B cell (primary cell): ENCODE results near the gene TAF1A. TPM values are rescaled to one million over a fixed set of nuclear protein-coding genes. Genes with fewer than 3 reads are reported as not detected.

Experiments
- ATAC-seq: fragments of 200-7000 bp; cut with Tn5 transposase; one replicate; pipeline ENCODE4 v1.10.0; 2021; ENCODE audit warnings: low read depth, mild to moderate bottlenecking, moderate number of reproducible peaks, moderate library complexity
- CTCF ChIA-PET: fragments of 350-600 bp; sonication (Branson Sonifier 250); formaldehyde crosslinking; loops from one replicate; lab custom pipeline; 2021; ENCODE audit warnings: antibody characterized with exemption, inconsistent platforms; lab: Charles Lee
- POLR2A ChIA-PET: fragments of 350-600 bp; sonication (Branson Sonifier 250); formaldehyde crosslinking; loops from one replicate; lab custom pipeline; 2021; ENCODE audit warnings: antibody characterized with exemption; lab: Charles Lee
- DNase-seq: peaks from one replicate; pipeline ENCODE4 v3.0.0; 2013
- H2AFZ ChIP-seq: 2 replicates; pipeline ENCODE4 v1.6.1; 2012; ENCODE audit warnings: mild to moderate bottlenecking, low read depth, low read length; ENCODE audit not compliant: insufficient read depth, poor library complexity, severe bottlenecking
- H3K27ac ChIP-seq, 2 donors: 1 replicate in 1 of 2; 2 replicates in 1 of 2; pipeline ENCODE4 v1.5.1; 2012 to 2013; ENCODE audit warnings: low read length in 2 of 2, mild to moderate bottlenecking in 2 of 2, moderate library complexity in 1 of 2
- H3K27me3 ChIP-seq, 4 experiments: fragments of 200-600 bp in 1 of 4; sonication (generic) in 1 of 4; replicated peaks in 1 of 4; 1 replicate in 2 of 4; 2 replicates in 2 of 4; pipeline versions ENCODE4 v1.6.1 to v1.7.0; 2013 to 2016; ENCODE audit warnings: low read length in 3 of 4, mild to moderate bottlenecking in 2 of 4, mixed read lengths in 1 of 4, moderate library complexity in 1 of 4; ENCODE audit not compliant: insufficient read depth in 4 of 4, control insufficient read depth in 3 of 4; ENCODE audit errors: control extremely low read depth in 1 of 4
- H3K36me3 ChIP-seq, 2 experiments: replicated peaks in 1 of 2; 1 replicate in 1 of 2; 2 replicates in 1 of 2; pipeline versions ENCODE4 v1.6.1 to v1.7.1; 2013; ENCODE audit warnings: low read length in 1 of 2; ENCODE audit not compliant: insufficient read depth in 2 of 2, control insufficient read depth in 1 of 2; ENCODE audit errors: control extremely low read depth in 1 of 2, extremely low read depth in 1 of 2
- H3K4me1 ChIP-seq, 2 donors: fragments of 200-600 bp in 1 of 2; sonication (generic) in 1 of 2; 1 replicate in 1 of 2; 2 replicates in 1 of 2; pipeline versions ENCODE4 v1.5.1 to v1.6.1; 2013 to 2017; ENCODE audit warnings: low read length in 2 of 2; ENCODE audit not compliant: control insufficient read depth in 2 of 2, insufficient read depth in 2 of 2
- H3K4me2 ChIP-seq: replicated peaks from 2 replicates; pipeline ENCODE3; 2012; ENCODE audit warnings: mild to moderate bottlenecking, low read depth, low read length; ENCODE audit not compliant: poor library complexity, severe bottlenecking
- H3K4me3 ChIP-seq, 5 experiments: fragments of 200-600 bp in 1 of 5; sonication (generic) in 1 of 5; 1 replicate in 3 of 5; 2 replicates in 2 of 5; pipeline versions ENCODE4 v1.5.1 to v1.7.0; 2011 to 2016; ENCODE audit warnings: low read length in 4 of 5, mild to moderate bottlenecking in 4 of 5, low read depth in 2 of 5, control low read depth in 1 of 5, moderate library complexity in 1 of 5; ENCODE audit not compliant: insufficient read depth in 1 of 5; ENCODE audit errors: control extremely low read depth in 1 of 5, extremely low read depth in 1 of 5
- H3K79me2 ChIP-seq: fragments of 200-600 bp; sonication (generic); one replicate; pipeline ENCODE4 v1.6.0; 2016; ENCODE audit warnings: low read length; ENCODE audit not compliant: control insufficient read depth, insufficient read depth
- H3K9ac ChIP-seq: fragments of 200-600 bp; sonication (generic); 2 replicates; pipeline ENCODE4 v1.6.1; 2017; ENCODE audit warnings: mild to moderate bottlenecking, low read length, moderate library complexity
- H3K9me3 ChIP-seq, 3 donors: one replicate each; pipeline versions ENCODE4 v1.6.1 to v1.7.1; 2013; ENCODE audit warnings: low read length in 2 of 3; ENCODE audit not compliant: control insufficient read depth in 2 of 3, insufficient read depth in 1 of 3; ENCODE audit errors: control extremely low read depth in 1 of 3
- H4K20me1 ChIP-seq: 2 replicates; pipeline ENCODE4 v1.6.0; 2012; ENCODE audit warnings: mild to moderate bottlenecking, low read length; ENCODE audit not compliant: insufficient read depth, control insufficient read depth, poor library complexity, severe bottlenecking
- H3K27ac Mint-ChIP-seq: one replicate; pipeline ENCODE4 v1.8.0; 2021; ENCODE audit warnings: mixed read lengths
- H3K27me3 Mint-ChIP-seq: one replicate; pipeline ENCODE4 v1.8.0; 2021; ENCODE audit warnings: mixed read lengths
- H3K4me1 Mint-ChIP-seq: one replicate; pipeline ENCODE4 v1.8.0; 2021; ENCODE audit warnings: mixed read lengths
- H3K4me3 Mint-ChIP-seq: one replicate; pipeline ENCODE4 v1.8.0; 2021; ENCODE audit warnings: mixed read lengths
- H3K9me3 Mint-ChIP-seq: one replicate; pipeline ENCODE4 v1.8.0; 2022; ENCODE audit warnings: mixed read lengths; ENCODE audit not compliant: insufficient read depth
- EZH2 ChIP-seq: IDR thresholded peaks from 2 replicates; pipeline ENCODE4 v1.6.1; 2012; ENCODE audit warnings: borderline replicate concordance, low read depth, mild to moderate bottlenecking, moderate library complexity, low read length; ENCODE audit not compliant: insufficient read depth, poor library complexity, severe bottlenecking
- WGBS: methylation state at CpG from one replicate; pipeline ENCODE4 v1.1.5; 2013; ENCODE audit warnings: missing lambda C conversion rate; ENCODE audit not compliant: insufficient coverage; 5-methylcytosine and 5-hydroxymethylcytosine counted together
- intact Hi-C: fragments of 100-400 bp; cut with micrococcal nuclease; formaldehyde crosslinking; loops from one replicate; pipeline ENCODE4 v1.10.0; 2022
- polyA plus RNA-seq: library from polyadenylated mRNA; depleted of rRNA; stranded (reverse); fragments of >200 nt; gene quantifications from 2 replicates; pipeline ENCODE4 v1.2.3, GENCODE V29; 2012
- total RNA-seq, 2 donors: library from RNA; stranded (reverse); fragments of 120-200 nt in 1 of 2; gene quantifications; 1 replicate in 1 of 2; 2 replicates in 1 of 2; pipeline versions ENCODE4 v1.2.3 to v1.2.4, GENCODE V29; 2013 to 2022
- TF ChIP-seq, protein P1 (sequence below): fragments of 200-600 bp; IDR thresholded peaks from one replicate; pipeline ENCODE4 v1.8.0; 2022; ENCODE audit warnings: antibody characterized with exemption, mild to moderate bottlenecking

TAF1A gene
- total and polyA plus RNA-seq, 2 donors (not counting 1 experiment from before 2014, with no cell fraction given), result 12.7 to 23.7 TPM

DNA sequence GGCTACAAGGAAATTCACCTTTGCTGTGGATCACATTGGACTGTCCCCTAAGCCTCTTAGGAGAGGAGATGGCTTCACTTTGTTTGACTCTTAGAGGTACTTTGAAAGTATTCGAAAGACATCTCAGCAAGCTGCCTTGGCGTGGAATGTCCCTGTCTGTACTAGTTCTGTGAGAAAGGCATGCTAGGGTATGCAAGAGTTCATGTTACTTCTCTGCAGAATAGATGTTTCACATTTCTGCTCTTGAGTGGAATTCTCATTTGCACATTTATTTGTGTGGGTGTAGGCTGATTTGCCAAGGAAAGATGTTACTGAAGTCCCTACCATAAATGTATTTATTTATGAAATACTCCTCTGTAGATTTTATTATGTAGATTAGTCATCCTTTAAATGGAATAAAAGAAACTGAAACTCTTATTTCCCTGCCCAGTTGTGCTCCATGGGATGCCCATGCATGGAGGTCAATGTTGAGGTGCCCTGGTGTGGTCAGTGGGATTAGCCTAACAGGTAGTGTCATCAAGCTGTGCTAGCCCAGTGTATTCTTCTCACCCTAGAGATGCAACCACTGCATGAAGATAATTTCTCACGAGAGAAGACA, 42.0 kb upstream of the TAF1A start:
- H3K4me1 ChIP-seq, result peaks cover 12 to 15% of the 10 kb centered on the region in 2 donors
- H3K9me3 ChIP-seq, result no peaks in the 10 kb centered on the region
- peaks cover 3 to 34% of the 10 kb centered on the region in 2 experiments for H3K36me3 ChIP-seq
- Mint-ChIP-seq H3K27me3 (no peaks in the 10 kb centered on the region), H3K4me1 (peaks cover 11% of the 10 kb centered on the region), H3K4me3 (no peak overlapping the region), H3K9me3 (no peaks in the 10 kb centered on the region), H3K27ac (no peak overlapping the region)
- H4K20me1 ChIP-seq, result no peaks in the 10 kb centered on the region
- POLR2A ChIA-PET, result no interaction called here
- no peak overlapping the region for H3K9ac ChIP-seq
- no peak for TF ChIP-seq EZH2
- TF ChIP-seq, protein P1, sequence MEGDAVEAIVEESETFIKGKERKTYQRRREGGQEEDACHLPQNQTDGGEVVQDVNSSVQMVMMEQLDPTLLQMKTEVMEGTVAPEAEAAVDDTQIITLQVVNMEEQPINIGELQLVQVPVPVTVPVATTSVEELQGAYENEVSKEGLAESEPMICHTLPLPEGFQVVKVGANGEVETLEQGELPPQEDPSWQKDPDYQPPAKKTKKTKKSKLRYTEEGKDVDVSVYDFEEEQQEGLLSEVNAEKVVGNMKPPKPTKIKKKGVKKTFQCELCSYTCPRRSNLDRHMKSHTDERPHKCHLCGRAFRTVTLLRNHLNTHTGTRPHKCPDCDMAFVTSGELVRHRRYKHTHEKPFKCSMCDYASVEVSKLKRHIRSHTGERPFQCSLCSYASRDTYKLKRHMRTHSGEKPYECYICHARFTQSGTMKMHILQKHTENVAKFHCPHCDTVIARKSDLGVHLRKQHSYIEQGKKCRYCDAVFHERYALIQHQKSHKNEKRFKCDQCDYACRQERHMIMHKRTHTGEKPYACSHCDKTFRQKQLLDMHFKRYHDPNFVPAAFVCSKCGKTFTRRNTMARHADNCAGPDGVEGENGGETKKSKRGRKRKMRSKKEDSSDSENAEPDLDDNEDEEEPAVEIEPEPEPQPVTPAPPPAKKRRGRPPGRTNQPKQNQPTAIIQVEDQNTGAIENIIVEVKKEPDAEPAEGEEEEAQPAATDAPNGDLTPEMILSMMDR, result no peak
- H3K4me2 ChIP-seq, result no peak overlapping the region
- H3K27ac ChIP-seq, result no peak overlapping the region
- CTCF ChIA-PET, result interaction anchor here (0.9 to 3.5 kb wide), 3 partner anchors 8 to 42 kb away, joined by 3 to 30 read pairs (median 26); partner anchors contain the start of genes MIA3 and TAF1A
- no peaks in the 10 kb centered on the region for H3K27me3 ChIP-seq
- no peak overlapping the region for H3K4me3 ChIP-seq
- 100% methylated on average over 3 of the region's 3 CpGs for WGBS
- no peak overlapping the region for H2AFZ ChIP-seq
- DNase-seq, result no peak
- peaks cover 4% of the 10 kb centered on the region for H3K79me2 ChIP-seq
- intact Hi-C loops, result no loop called here
- ATAC-seq, result no peak

DNA sequence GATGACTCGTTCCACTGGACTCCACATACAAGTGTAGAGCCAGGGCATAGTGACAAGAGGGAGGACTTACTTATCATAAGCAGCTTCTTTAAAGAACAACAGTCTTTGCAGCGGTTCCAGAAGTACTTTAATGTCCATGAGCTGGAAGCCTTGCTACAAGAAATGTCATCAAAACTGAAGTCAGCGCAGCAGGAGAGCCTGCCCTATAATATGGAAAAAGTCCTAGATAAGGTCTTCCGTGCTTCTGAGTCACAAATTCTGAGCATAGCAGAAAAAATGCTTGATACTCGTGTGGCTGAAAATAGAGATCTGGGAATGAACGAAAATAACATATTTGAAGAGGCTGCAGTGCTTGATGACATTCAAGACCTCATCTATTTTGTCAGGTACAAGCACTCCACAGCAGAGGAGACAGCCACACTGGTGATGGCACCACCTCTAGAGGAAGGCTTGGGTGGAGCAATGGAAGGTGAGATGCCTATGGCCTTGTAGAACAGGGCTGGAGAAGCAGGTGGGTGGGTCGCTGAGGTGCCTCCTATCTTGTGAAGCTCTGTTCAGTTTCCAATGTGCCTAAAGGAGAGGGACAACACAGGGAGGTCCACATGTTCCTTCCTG, 40.3 kb upstream of the TAF1A start:
- no peak overlapping the region for H3K27ac Mint-ChIP-seq
- TF ChIP-seq EZH2, result no peak
- TF ChIP-seq, protein P1, result no peak
- H3K27me3 Mint-ChIP-seq, result no peaks in the 10 kb centered on the region
- ChIA-PET POLR2A (no interaction called here), CTCF (interaction anchor here (0.6 to 1.0 kb wide), 2 partner anchors 10 to 165 kb away, joined by 3 read pairs; no protein-coding TSS in a partner anchor)
- WGBS, result 100% methylated on average over 5 of the region's 7 CpGs
- Histone ChIP-seq H3K4me2 (no peak overlapping the region), H3K4me3 (no peak overlapping the region), H3K9ac (no peak overlapping the region), H3K79me2 (no peaks in the 10 kb centered on the region), H3K9me3 (no peaks in the 10 kb centered on the region), H4K20me1 (no peaks in the 10 kb centered on the region), H2AFZ (no peak overlapping the region), H3K27me3 (no peaks in the 10 kb centered on the region), H3K4me1 (peaks cover 12 to 15% of the 10 kb centered on the region in 2 donors), H3K27ac (no peak overlapping the region), H3K36me3 (peaks cover 3 to 44% of the 10 kb centered on the region in 2 experiments)
- no peak overlapping the region for H3K4me3 Mint-ChIP-seq
- intact Hi-C loops, result no loop called here
- H3K4me1 Mint-ChIP-seq, result peaks cover 11% of the 10 kb centered on the region
- H3K9me3 Mint-ChIP-seq, result no peaks in the 10 kb centered on the region
- ATAC-seq, result no peak
- DNase-seq, result no peak
